Mesothelial cell of epicardium (in vitro differentiated cells): ENCODE measurements around the gene FAM107B. TPM values are rescaled to one million over a fixed set of nuclear protein-coding genes. Genes with fewer than 3 reads are reported as not detected.

ENCODE experiments used
- DNase-seq, 2 experiments: peaks; one replicate each; pipeline ENCODE4 v3.0.0; 2021; ENCODE audit warnings: low spot score in 2 of 2; ENCODE audit not compliant: unreplicated experiment in 2 of 2
- H3K27ac Mint-ChIP-seq: 2 replicates; pipeline ENCODE4 v1.8.0; 2021; ENCODE audit warnings: mixed read lengths
- H3K27me3 Mint-ChIP-seq: 2 replicates; pipeline ENCODE4 v1.8.0; 2021; ENCODE audit warnings: low read depth, mixed read lengths
- H3K36me3 Mint-ChIP-seq: 2 replicates; pipeline ENCODE4 v1.8.0; 2021; ENCODE audit warnings: mixed read lengths
- H3K4me1 Mint-ChIP-seq: 2 replicates; pipeline ENCODE4 v1.8.0; 2021; ENCODE audit warnings: mixed read lengths
- H3K4me3 Mint-ChIP-seq: 2 replicates; pipeline ENCODE4 v1.8.0; 2021; ENCODE audit warnings: mild to moderate bottlenecking, moderate library complexity, mixed read lengths
- H3K9me3 Mint-ChIP-seq: 2 replicates; pipeline ENCODE4 v1.8.0; 2021; ENCODE audit warnings: mixed read lengths
- total RNA-seq: library from RNA; stranded (reverse); gene quantifications from 3 replicates; pipeline ENCODE4 v1.2.1, GENCODE V29; 2021
- TF ChIP-seq, protein P1 (sequence below): fragments of 200-600 bp; sonication (generic); IDR thresholded peaks from one replicate; pipeline ENCODE4 v1.5.0; 2021; ENCODE audit warnings: antibody characterized with exemption; ENCODE audit not compliant: unreplicated experiment

FAM107B gene
- total RNA-seq, 1 donor from 2014 or later, result 23.5 TPM

DNA sequence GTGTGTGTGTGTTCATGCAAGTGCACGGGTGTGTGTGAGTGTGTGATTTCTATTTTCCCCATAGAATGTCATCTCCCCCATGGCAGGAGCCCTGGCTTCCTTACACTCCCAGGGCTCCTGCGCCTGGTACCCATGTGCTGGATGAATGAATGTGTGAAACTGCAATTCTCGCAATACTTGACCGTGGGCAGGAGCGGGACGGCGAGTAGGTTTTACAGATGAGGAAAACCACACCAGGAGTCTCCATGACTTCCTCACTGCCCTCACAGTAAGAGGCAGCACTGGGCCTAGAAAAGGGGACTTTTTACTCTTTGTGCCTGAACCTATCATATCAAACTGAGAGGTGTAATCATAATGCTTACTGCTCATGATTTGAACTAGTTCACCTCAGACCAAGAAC lies 276.4 kb downstream of the FAM107B start:
- H3K27ac Mint-ChIP-seq, result no peak overlapping the region
- no peaks in the 10 kb centered on the region for H3K9me3 Mint-ChIP-seq
- peaks cover 27% of the 10 kb centered on the region for H3K27me3 Mint-ChIP-seq
- H3K36me3 Mint-ChIP-seq, result no peaks in the 10 kb centered on the region
- H3K4me1 Mint-ChIP-seq, result no peaks in the 10 kb centered on the region
- H3K4me3 Mint-ChIP-seq, result no peak overlapping the region
- no peak for DNase-seq
- TF ChIP-seq, protein P1, sequence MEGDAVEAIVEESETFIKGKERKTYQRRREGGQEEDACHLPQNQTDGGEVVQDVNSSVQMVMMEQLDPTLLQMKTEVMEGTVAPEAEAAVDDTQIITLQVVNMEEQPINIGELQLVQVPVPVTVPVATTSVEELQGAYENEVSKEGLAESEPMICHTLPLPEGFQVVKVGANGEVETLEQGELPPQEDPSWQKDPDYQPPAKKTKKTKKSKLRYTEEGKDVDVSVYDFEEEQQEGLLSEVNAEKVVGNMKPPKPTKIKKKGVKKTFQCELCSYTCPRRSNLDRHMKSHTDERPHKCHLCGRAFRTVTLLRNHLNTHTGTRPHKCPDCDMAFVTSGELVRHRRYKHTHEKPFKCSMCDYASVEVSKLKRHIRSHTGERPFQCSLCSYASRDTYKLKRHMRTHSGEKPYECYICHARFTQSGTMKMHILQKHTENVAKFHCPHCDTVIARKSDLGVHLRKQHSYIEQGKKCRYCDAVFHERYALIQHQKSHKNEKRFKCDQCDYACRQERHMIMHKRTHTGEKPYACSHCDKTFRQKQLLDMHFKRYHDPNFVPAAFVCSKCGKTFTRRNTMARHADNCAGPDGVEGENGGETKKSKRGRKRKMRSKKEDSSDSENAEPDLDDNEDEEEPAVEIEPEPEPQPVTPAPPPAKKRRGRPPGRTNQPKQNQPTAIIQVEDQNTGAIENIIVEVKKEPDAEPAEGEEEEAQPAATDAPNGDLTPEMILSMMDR, result no peak

DNA sequence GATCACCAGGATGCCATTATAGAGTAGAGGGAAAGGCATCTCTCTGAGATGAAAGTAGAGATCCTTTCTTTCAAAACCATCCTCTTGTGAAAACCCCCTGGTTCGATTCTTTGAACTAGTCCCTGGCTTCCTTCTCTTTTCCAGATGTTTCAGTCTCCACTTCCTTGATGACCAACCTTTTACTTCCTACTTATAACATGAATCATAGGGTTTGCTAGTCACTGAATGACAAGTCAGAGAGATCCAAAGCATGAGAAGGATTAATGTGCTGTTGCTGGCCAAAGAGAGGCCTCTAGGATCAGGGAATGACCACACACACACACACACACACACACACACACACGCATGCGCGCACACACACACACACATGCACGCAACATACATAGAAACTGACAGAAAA lies 282.9 kb downstream of the FAM107B start:
- Mint-ChIP-seq H3K36me3 (no peaks in the 10 kb centered on the region), H3K27me3 (peaks cover 28% of the 10 kb centered on the region), H3K4me1 (peaks cover 5% of the 10 kb centered on the region), H3K4me3 (no peak overlapping the region), H3K9me3 (peaks cover 6% of the 10 kb centered on the region), H3K27ac (no peak overlapping the region)
- TF ChIP-seq, protein P1, result no peak
- no peak for DNase-seq

DNA sequence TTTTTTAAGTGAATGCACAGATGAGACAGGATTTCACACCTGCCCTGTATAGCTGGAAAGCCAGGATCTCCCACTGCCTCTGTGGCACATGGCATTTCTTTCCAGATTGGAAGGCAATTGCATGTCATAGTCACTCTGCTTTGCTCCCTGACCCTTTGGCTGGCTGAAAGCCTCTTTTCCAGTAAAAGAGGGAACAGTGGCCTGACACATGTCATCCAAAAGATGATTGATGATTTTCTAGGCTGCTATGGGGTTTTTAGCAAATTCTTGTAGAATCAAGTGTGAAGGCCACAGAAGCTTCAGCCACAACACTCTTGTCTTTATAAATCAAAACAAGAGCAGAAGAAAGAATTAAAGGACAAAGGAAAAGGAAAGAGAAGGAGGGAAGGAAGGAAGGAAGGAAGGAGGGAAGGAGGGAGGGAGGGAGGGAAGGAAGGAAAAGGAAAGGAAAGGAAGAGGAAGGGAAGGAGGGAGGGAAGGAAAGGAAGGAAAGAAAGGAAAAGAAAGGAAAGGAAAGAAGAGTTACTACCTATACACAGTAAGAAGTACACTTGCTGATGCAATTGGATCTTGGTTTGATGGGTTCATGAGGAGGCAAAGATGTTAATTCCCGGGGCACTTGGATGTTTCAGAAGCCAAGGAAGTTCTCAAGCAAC lies 285.0 kb downstream of the FAM107B start:
- no peak for DNase-seq
- Mint-ChIP-seq H3K4me3 (no peak overlapping the region), H3K27ac (no peak overlapping the region), H3K27me3 (peaks cover 35% of the 10 kb centered on the region), H3K4me1 (peaks cover 5% of the 10 kb centered on the region), H3K36me3 (no peaks in the 10 kb centered on the region), H3K9me3 (peaks cover 12% of the 10 kb centered on the region)
- TF ChIP-seq, protein P1, result no peak

DNA sequence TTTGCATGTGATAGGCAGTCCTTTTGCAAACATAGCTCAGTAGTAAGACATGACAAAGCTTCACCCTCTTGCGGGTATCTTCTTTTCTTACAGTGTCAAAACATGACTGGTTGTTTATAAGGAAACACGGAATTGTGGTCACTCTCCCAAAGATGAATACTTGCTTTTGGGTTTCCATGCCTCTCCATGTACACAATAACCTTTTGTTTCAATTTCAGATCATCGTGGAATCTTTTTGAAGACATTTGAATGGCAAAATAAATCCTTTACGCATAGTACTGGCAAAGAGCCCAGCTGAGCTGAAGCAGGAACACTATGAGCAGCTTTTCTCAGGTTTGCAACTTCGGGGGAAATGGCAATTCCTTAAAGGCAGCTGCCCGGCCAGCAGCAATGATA lies 287.2 kb downstream of the FAM107B start:
- DNase-seq, result no peak
- TF ChIP-seq, protein P1, result no peak
- H3K27me3 Mint-ChIP-seq, result peaks cover 48% of the 10 kb centered on the region
- H3K4me1 Mint-ChIP-seq, result peaks cover 5% of the 10 kb centered on the region
- peaks cover 22% of the 10 kb centered on the region for H3K9me3 Mint-ChIP-seq
- no peak overlapping the region for H3K27ac Mint-ChIP-seq
- H3K36me3 Mint-ChIP-seq, result no peaks in the 10 kb centered on the region
- H3K4me3 Mint-ChIP-seq, result no peak overlapping the region

DNA sequence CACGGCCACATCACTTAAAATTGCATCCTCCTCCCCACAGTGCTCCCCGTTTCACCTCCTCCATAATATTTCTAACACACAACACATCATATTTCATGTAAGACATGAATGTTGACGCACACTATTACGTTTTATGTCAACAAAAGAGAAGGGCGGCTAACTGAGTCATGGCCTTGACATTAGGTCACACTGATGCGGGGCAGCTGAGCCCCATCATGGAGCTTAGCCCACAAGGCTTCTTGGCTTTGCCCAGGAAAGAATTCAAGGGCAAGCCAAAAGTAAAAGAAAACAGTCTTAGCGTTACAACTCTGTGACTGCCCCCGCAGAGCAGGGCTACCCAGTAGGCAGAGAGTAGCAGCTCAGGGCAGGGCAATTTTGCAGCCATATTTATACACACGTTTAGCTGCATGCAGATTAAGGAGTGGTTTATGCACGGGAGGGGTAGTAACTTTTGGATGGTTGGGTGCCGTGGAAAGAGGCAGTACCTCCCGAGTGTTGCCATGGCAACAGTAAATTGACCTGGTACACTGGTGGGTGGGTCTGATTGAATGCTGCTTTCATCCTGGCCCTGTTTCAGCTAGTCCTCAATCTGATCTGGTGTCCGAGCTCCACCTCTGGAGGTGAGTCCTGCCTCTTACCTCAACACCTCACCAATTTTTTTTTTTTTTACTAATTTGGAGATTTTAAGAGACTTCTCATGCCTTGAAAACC lies 287.8 kb downstream of the FAM107B start:
- DNase-seq, result no peak
- Mint-ChIP-seq H3K9me3 (peaks cover 19% of the 10 kb centered on the region), H3K4me3 (no peak overlapping the region), H3K4me1 (peaks cover 5% of the 10 kb centered on the region), H3K27ac (no peak overlapping the region), H3K27me3 (peaks cover 48% of the 10 kb centered on the region), H3K36me3 (no peaks in the 10 kb centered on the region)
- TF ChIP-seq, protein P1, result no peak
